Endothelial cell (in vitro differentiated cells): ENCODE results near the gene KRI1. TPM values are rescaled to one million over a fixed set of nuclear protein-coding genes. Genes with fewer than 3 reads are reported as not detected.
A peak's percentile ranks its signal among the peaks of the same experiment; 100 is the strongest.

Experiments used
- DNase-seq: peaks from one replicate; pipeline ENCODE4 v3.0.0; 2021; ENCODE audit warnings: low spot score
- H3K27ac Mint-ChIP-seq: one replicate; pipeline ENCODE4 v1.8.0; 2021; ENCODE audit warnings: mixed read lengths, inconsistent platforms; ENCODE audit not compliant: unreplicated experiment
- H3K27me3 Mint-ChIP-seq: one replicate; pipeline ENCODE4 v1.8.0; 2021; ENCODE audit warnings: mild to moderate bottlenecking, moderate library complexity, mixed read lengths, inconsistent platforms; ENCODE audit not compliant: unreplicated experiment
- H3K36me3 Mint-ChIP-seq: one replicate; pipeline ENCODE4 v1.8.0; 2021; ENCODE audit warnings: mild to moderate bottlenecking, low read depth, mixed read lengths, inconsistent platforms; ENCODE audit not compliant: unreplicated experiment
- H3K4me1 Mint-ChIP-seq: one replicate; pipeline ENCODE4 v1.8.0; 2021; ENCODE audit warnings: mild to moderate bottlenecking, mixed read lengths, inconsistent platforms; ENCODE audit not compliant: unreplicated experiment
- H3K4me3 Mint-ChIP-seq: one replicate; pipeline ENCODE4 v1.8.0; 2021; ENCODE audit warnings: mild to moderate bottlenecking, mixed read lengths, inconsistent platforms; ENCODE audit not compliant: unreplicated experiment
- H3K9me3 Mint-ChIP-seq: one replicate; pipeline ENCODE4 v1.8.0; 2021; ENCODE audit warnings: mixed read lengths, inconsistent platforms; ENCODE audit not compliant: unreplicated experiment
- total RNA-seq: library from RNA; stranded (reverse); fragmentation: NEBNext Ultra II Directional; extraction: Animal tissue kit (Norgen Biotek cat#: 25700); gene quantifications from one replicate; pipeline ENCODE4 v1.2.1, GENCODE V29; 2021; ENCODE audit not compliant: unreplicated experiment
- TF ChIP-seq, protein P1 (sequence below): fragments of 200-600 bp; sonication (generic); IDR thresholded peaks from one replicate; pipeline ENCODE4 v1.5.0; 2021; ENCODE audit warnings: antibody characterized with exemption; ENCODE audit not compliant: unreplicated experiment

The KRI1 gene
- total RNA-seq, 1 donor from 2014 or later, result 25.2 TPM

DNA sequence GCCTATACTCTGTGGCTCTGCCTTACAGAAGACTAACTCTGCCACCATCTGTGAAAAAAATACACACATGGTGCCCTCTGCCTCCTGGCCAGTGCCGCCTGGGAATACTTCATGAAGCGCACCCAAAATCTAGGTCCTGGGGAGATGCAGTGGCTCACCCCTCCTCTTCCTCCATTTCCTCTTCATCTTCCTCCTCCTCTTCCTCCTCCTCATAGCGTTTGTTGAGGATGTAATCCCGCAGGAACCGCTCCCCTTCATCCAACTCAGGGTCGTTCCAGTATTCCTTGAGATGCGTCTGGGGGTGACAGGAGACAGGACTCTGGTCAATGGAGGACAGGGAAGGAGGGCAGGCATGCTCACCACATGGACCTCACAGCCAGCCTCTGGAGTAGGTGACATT, 5.7 kb downstream of the KRI1 start:
- peaks cover 5% of the 10 kb centered on the region for H3K27me3 Mint-ChIP-seq
- no peaks in the 10 kb centered on the region for H3K9me3 Mint-ChIP-seq
- H3K4me1 Mint-ChIP-seq, result peaks cover 8% of the 10 kb centered on the region
- TF ChIP-seq, protein P1, sequence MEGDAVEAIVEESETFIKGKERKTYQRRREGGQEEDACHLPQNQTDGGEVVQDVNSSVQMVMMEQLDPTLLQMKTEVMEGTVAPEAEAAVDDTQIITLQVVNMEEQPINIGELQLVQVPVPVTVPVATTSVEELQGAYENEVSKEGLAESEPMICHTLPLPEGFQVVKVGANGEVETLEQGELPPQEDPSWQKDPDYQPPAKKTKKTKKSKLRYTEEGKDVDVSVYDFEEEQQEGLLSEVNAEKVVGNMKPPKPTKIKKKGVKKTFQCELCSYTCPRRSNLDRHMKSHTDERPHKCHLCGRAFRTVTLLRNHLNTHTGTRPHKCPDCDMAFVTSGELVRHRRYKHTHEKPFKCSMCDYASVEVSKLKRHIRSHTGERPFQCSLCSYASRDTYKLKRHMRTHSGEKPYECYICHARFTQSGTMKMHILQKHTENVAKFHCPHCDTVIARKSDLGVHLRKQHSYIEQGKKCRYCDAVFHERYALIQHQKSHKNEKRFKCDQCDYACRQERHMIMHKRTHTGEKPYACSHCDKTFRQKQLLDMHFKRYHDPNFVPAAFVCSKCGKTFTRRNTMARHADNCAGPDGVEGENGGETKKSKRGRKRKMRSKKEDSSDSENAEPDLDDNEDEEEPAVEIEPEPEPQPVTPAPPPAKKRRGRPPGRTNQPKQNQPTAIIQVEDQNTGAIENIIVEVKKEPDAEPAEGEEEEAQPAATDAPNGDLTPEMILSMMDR, result no peak
- H3K36me3 Mint-ChIP-seq, result peaks cover 23% of the 10 kb centered on the region
- DNase-seq, result no peak
- H3K27ac Mint-ChIP-seq, result no peak overlapping the region
- H3K4me3 Mint-ChIP-seq, result no peak overlapping the region

DNA sequence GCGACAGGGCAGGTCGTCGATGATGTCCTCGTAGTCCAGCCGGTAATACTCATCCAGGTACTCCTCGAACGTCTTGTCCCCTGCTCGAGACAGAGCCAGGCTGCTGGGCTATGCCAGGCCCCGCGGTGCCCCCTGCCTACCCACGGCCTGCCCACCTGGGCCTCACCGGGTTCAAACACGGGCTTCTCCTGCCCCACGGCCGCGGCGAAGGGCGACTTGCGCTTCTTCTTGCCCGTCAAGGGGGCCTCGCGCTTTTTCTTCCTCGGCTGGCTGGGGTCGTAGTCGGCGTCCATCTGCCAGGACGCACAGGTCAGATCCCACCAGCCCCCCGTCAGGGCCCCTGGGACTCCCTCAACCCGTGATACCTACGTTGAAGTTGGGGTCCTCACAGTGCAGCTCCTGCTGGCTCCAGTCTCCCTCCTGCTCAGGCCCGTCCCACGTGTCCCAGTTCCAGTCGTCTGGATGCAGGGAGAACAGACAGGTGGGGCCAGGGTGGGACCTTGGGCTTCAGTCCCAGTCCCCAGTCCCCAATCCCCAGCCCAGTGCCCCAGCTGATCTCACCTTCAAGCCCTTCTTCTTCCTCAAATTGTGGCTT, 8.1 kb downstream of the KRI1 start:
- no peak for DNase-seq
- H3K4me3 Mint-ChIP-seq, result peak overlapping the region; percentile 29
- H3K4me1 Mint-ChIP-seq, result no peaks in the 10 kb centered on the region
- H3K9me3 Mint-ChIP-seq, result no peaks in the 10 kb centered on the region
- peaks cover 23% of the 10 kb centered on the region for H3K36me3 Mint-ChIP-seq
- peaks cover 2% of the 10 kb centered on the region for H3K27me3 Mint-ChIP-seq
- TF ChIP-seq, protein P1, result no peak
- H3K27ac Mint-ChIP-seq, result no peak overlapping the region

DNA sequence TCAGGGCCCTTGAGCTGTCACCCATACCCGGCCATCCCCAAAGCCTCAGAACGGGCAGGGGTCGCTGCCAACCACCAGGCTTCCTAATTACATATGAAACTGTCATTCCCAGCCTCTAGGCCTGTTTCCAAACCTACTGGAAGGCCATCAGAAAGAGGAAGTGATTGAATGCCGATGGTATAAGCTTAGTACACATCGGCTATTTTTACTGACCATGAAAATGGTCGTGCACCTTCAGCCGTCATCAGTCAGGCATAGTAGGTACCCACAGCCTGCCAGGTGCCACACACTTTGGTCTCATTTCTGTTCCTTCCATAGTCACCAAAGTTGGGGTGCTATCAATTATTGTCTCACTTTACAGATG, 10.2 kb downstream of the KRI1 start:
- H3K27ac Mint-ChIP-seq, result no peak overlapping the region
- TF ChIP-seq, protein P1, result no peak
- H3K4me1 Mint-ChIP-seq, result no peaks in the 10 kb centered on the region
- H3K9me3 Mint-ChIP-seq, result no peaks in the 10 kb centered on the region
- peaks cover 19% of the 10 kb centered on the region for H3K36me3 Mint-ChIP-seq
- peaks cover 2% of the 10 kb centered on the region for H3K27me3 Mint-ChIP-seq
- no peak overlapping the region for H3K4me3 Mint-ChIP-seq
- no peak for DNase-seq

DNA sequence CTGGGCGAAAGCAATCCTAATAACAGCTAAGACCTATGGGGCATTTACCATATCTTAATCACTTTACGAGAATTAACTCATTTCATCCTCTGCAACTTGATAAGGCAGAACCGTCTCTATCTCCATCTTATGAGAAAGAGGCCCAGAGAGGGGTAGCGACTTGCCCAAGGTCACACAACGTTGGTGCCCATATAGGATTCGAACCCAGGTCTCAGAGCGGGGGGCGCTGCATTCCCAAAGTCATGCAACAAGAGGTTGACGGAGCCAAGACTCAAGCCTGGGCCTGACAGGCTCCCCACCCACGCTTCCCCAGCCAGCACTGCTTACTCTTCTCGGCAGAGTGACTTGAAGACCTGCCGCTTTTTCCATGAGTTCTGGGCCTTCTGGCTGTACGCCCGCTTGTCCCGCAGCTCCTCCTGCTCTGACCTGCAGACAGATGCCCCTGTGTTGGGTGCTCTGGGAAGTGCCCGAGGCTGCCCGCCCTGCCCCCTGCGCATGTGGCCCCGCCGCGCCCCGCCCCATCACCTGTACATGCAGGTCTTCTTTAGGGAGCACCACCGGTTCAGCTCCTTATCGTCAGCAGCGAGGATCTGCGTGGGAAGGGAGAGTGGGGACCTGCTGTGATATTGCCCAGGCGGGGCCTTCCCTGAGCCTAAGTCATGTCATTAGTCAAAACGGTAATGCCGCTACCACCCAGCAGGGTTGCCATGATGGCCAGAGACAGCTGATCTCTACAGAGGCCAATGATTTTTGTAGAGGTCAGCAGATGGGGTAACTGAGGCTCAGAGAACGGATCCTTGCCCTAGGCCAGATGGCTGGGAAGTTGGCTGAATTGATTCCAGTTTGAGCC, 10.8 kb downstream of the KRI1 start:
- Mint-ChIP-seq H3K27ac (no peak overlapping the region), H3K27me3 (peaks cover 2% of the 10 kb centered on the region), H3K4me3 (no peak overlapping the region), H3K9me3 (no peaks in the 10 kb centered on the region), H3K4me1 (no peaks in the 10 kb centered on the region), H3K36me3 (peaks cover 15% of the 10 kb centered on the region)
- TF ChIP-seq, protein P1, result no peak
- no peak for DNase-seq

DNA sequence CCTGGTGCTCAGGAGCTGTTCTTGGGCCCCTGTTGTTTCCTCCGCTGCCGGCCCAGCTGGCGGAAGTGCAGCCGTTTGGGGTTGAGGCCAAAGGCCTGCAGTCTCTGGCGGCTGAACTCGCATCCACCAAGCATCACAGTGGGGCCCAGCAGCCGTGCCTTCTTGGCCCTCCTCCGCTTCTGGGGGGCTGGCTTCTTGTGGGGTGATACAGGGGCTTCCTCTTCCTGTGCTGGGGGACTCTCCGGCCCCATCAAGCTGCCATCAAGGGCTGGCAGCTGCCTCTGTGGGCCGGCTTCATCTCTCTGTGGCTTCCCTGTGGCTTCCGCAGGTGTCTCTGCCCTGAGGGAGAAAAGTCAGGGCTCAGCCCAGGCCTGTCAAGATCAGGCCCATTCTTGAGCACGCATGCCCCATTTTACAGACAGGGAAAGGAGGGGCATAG, 11.8 kb downstream of the KRI1 start:
- peaks cover 2% of the 10 kb centered on the region for H3K27me3 Mint-ChIP-seq
- no peaks in the 10 kb centered on the region for H3K9me3 Mint-ChIP-seq
- H3K4me3 Mint-ChIP-seq, result no peak overlapping the region
- TF ChIP-seq, protein P1, result no peak
- DNase-seq, result no peak
- no peak overlapping the region for H3K27ac Mint-ChIP-seq
- peaks cover 15% of the 10 kb centered on the region for H3K36me3 Mint-ChIP-seq
- no peaks in the 10 kb centered on the region for H3K4me1 Mint-ChIP-seq
